Mucosa of stomach (tissue), 1 donor: Measurements from ENCODE around the gene ANK3.

Experiments
- H3K27me3 ChIP-seq: one replicate; pipeline ENCODE4 v1.7.0; 2013; ENCODE audit warnings: mild to moderate bottlenecking, low read length; ENCODE audit not compliant: control insufficient read depth, insufficient read depth
- H3K36me3 ChIP-seq: one replicate; pipeline ENCODE4 v1.7.0; 2013; ENCODE audit warnings: low read length; ENCODE audit not compliant: control insufficient read depth, insufficient read depth
- H3K4me1 ChIP-seq: one replicate; pipeline ENCODE4 v1.7.0; 2013; ENCODE audit warnings: mild to moderate bottlenecking, low read length; ENCODE audit not compliant: control insufficient read depth, insufficient read depth
- H3K4me3 ChIP-seq: one replicate; pipeline ENCODE4 v1.7.0; 2013; ENCODE audit warnings: low read length
- H3K9ac ChIP-seq: one replicate; pipeline ENCODE4 v1.7.0; 2013; ENCODE audit warnings: mild to moderate bottlenecking, low read length, moderate library complexity
- H3K9me3 ChIP-seq: one replicate; pipeline ENCODE4 v1.7.0; 2013; ENCODE audit warnings: mild to moderate bottlenecking, low read length, moderate library complexity; ENCODE audit not compliant: control insufficient read depth
- donor health status: Pancreatic carcinoma.

Gene ANK3

GRCh38 chr10:60335708-60336107 is 54.0 kb downstream of the ANK3 start:
- H3K27me3 ChIP-seq: no peaks in the 10 kb centered on the region
- no peak overlapping the region for H3K4me3 ChIP-seq
- no peaks in the 10 kb centered on the region for H3K9me3 ChIP-seq
- no peak overlapping the region for H3K9ac ChIP-seq
- H3K4me1 ChIP-seq: no peaks in the 10 kb centered on the region
- H3K36me3 ChIP-seq: no peaks in the 10 kb centered on the region

GRCh38 chr10:60334991-60335390 is 54.7 kb downstream of the ANK3 start:
- no peaks in the 10 kb centered on the region for H3K4me1 ChIP-seq

GRCh38 chr10:60332371-60332770 is 57.3 kb downstream of the ANK3 start:
- Histone ChIP-seq H3K4me3 (no peak overlapping the region), H3K4me1 (no peaks in the 10 kb centered on the region), H3K36me3 (no peaks in the 10 kb centered on the region), H3K9ac (no peak overlapping the region), H3K9me3 (no peaks in the 10 kb centered on the region), H3K27me3 (no peaks in the 10 kb centered on the region)

More at GRCh38 chr10:60334991-60335390, 54.7 kb downstream of the ANK3 start:
- Histone ChIP-seq H3K4me3 (no peak overlapping the region), H3K9ac (no peak overlapping the region), H3K36me3 (no peaks in the 10 kb centered on the region), H3K27me3 (no peaks in the 10 kb centered on the region), H3K9me3 (no peaks in the 10 kb centered on the region)

- Histone ChIP-seq H3K27me3 (no peaks in the 10 kb centered on the region), H3K36me3 (no peaks in the 10 kb centered on the region), H3K4me3 (no peak overlapping the region), H3K9me3 (no peaks in the 10 kb centered on the region), H3K9ac (no peak overlapping the region), H3K4me1 (no peaks in the 10 kb centered on the region)
These were observed 57.8 kb downstream of the ANK3 start for GRCh38 chr10:60331886-60332285.

GRCh38 chr10:60323162-60323561 is 66.5 kb downstream of the ANK3 start:
- Histone ChIP-seq H3K9me3 (no peaks in the 10 kb centered on the region), H3K36me3 (no peaks in the 10 kb centered on the region), H3K27me3 (no peaks in the 10 kb centered on the region), H3K9ac (no peak overlapping the region), H3K4me1 (no peaks in the 10 kb centered on the region), H3K4me3 (no peak overlapping the region)

- Histone ChIP-seq H3K36me3 (no peaks in the 10 kb centered on the region), H3K9me3 (no peaks in the 10 kb centered on the region), H3K4me3 (no peak overlapping the region), H3K4me1 (no peaks in the 10 kb centered on the region), H3K9ac (no peak overlapping the region), H3K27me3 (no peaks in the 10 kb centered on the region)
These were observed 69.0 kb downstream of the ANK3 start for GRCh38 chr10:60320666-60321065.

- H3K36me3 ChIP-seq: no peaks in the 10 kb centered on the region
- no peaks in the 10 kb centered on the region for H3K27me3 ChIP-seq
- no peaks in the 10 kb centered on the region for H3K9me3 ChIP-seq
- no peak overlapping the region for H3K9ac ChIP-seq
- no peak overlapping the region for H3K4me3 ChIP-seq
- no peaks in the 10 kb centered on the region for H3K4me1 ChIP-seq
These were observed 73.6 kb downstream of the ANK3 start for GRCh38 chr10:60316029-60316428.

GRCh38 chr10:60315311-60315710 is 74.4 kb downstream of the ANK3 start:
- Histone ChIP-seq H3K36me3 (no peaks in the 10 kb centered on the region), H3K9ac (no peak overlapping the region), H3K4me3 (no peak overlapping the region), H3K9me3 (no peaks in the 10 kb centered on the region), H3K4me1 (no peaks in the 10 kb centered on the region), H3K27me3 (no peaks in the 10 kb centered on the region)

- no peaks in the 10 kb centered on the region for H3K4me1 ChIP-seq
- H3K27me3 ChIP-seq: no peaks in the 10 kb centered on the region
- H3K9ac ChIP-seq: no peak overlapping the region
- no peak overlapping the region for H3K4me3 ChIP-seq
- H3K36me3 ChIP-seq: no peaks in the 10 kb centered on the region
- no peaks in the 10 kb centered on the region for H3K9me3 ChIP-seq
These were observed 75.4 kb downstream of the ANK3 start for GRCh38 chr10:60314069-60314940.

- H3K36me3 ChIP-seq: no peaks in the 10 kb centered on the region
- no peaks in the 10 kb centered on the region for H3K27me3 ChIP-seq
- H3K4me3 ChIP-seq: no peak overlapping the region
- H3K9me3 ChIP-seq: no peaks in the 10 kb centered on the region
- H3K4me1 ChIP-seq: no peaks in the 10 kb centered on the region
- no peak overlapping the region for H3K9ac ChIP-seq
These were observed 76.1 kb downstream of the ANK3 start for GRCh38 chr10:60313589-60313952.

GRCh38 chr10:60312818-60313588 is 76.7 kb downstream of the ANK3 start:
- Histone ChIP-seq H3K4me3 (no peak overlapping the region), H3K27me3 (no peaks in the 10 kb centered on the region), H3K9ac (no peak overlapping the region), H3K9me3 (no peaks in the 10 kb centered on the region), H3K36me3 (no peaks in the 10 kb centered on the region), H3K4me1 (no peaks in the 10 kb centered on the region)

- H3K4me1 ChIP-seq: no peaks in the 10 kb centered on the region
- H3K9me3 ChIP-seq: no peaks in the 10 kb centered on the region
- H3K36me3 ChIP-seq: no peaks in the 10 kb centered on the region
- H3K27me3 ChIP-seq: no peaks in the 10 kb centered on the region
- no peak overlapping the region for H3K9ac ChIP-seq
- no peak overlapping the region for H3K4me3 ChIP-seq
These were observed 77.9 kb downstream of the ANK3 start for GRCh38 chr10:60311821-60312220.
